B cell (primary cell): Measurements from ENCODE around the gene TEX264. TPM values are rescaled to one million over a fixed set of nuclear protein-coding genes. Genes with fewer than 3 reads are reported as not detected.

ENCODE experiments used
- ATAC-seq: fragments of 200-7000 bp; cut with Tn5 transposase; one replicate; pipeline ENCODE4 v1.10.0; 2021; ENCODE audit warnings: low read depth, mild to moderate bottlenecking, moderate number of reproducible peaks, moderate library complexity
- CTCF ChIA-PET: fragments of 350-600 bp; sonication (Branson Sonifier 250); formaldehyde crosslinking; loops from one replicate; lab custom pipeline; 2021; ENCODE audit warnings: antibody characterized with exemption, inconsistent platforms; lab: Charles Lee
- POLR2A ChIA-PET: fragments of 350-600 bp; sonication (Branson Sonifier 250); formaldehyde crosslinking; loops from one replicate; lab custom pipeline; 2021; ENCODE audit warnings: antibody characterized with exemption; lab: Charles Lee
- DNase-seq: peaks from one replicate; pipeline ENCODE4 v3.0.0; 2013
- H2AFZ ChIP-seq: 2 replicates; pipeline ENCODE4 v1.6.1; 2012; ENCODE audit warnings: mild to moderate bottlenecking, low read depth, low read length; ENCODE audit not compliant: insufficient read depth, poor library complexity, severe bottlenecking
- H3K27ac ChIP-seq, 2 donors: 1 replicate in 1 of 2; 2 replicates in 1 of 2; pipeline ENCODE4 v1.5.1; 2012 to 2013; ENCODE audit warnings: low read length in 2 of 2, mild to moderate bottlenecking in 2 of 2, moderate library complexity in 1 of 2
- H3K27me3 ChIP-seq, 4 experiments: fragments of 200-600 bp in 1 of 4; sonication (generic) in 1 of 4; replicated peaks in 1 of 4; 1 replicate in 2 of 4; 2 replicates in 2 of 4; pipeline versions ENCODE4 v1.6.1 to v1.7.0; 2013 to 2016; ENCODE audit warnings: low read length in 3 of 4, mild to moderate bottlenecking in 2 of 4, mixed read lengths in 1 of 4, moderate library complexity in 1 of 4; ENCODE audit not compliant: insufficient read depth in 4 of 4, control insufficient read depth in 3 of 4; ENCODE audit errors: control extremely low read depth in 1 of 4
- H3K36me3 ChIP-seq, 2 experiments: replicated peaks in 1 of 2; 1 replicate in 1 of 2; 2 replicates in 1 of 2; pipeline versions ENCODE4 v1.6.1 to v1.7.1; 2013; ENCODE audit warnings: low read length in 1 of 2; ENCODE audit not compliant: insufficient read depth in 2 of 2, control insufficient read depth in 1 of 2; ENCODE audit errors: control extremely low read depth in 1 of 2, extremely low read depth in 1 of 2
- H3K4me1 ChIP-seq, 2 donors: fragments of 200-600 bp in 1 of 2; sonication (generic) in 1 of 2; 1 replicate in 1 of 2; 2 replicates in 1 of 2; pipeline versions ENCODE4 v1.5.1 to v1.6.1; 2013 to 2017; ENCODE audit warnings: low read length in 2 of 2; ENCODE audit not compliant: control insufficient read depth in 2 of 2, insufficient read depth in 2 of 2
- H3K4me2 ChIP-seq: replicated peaks from 2 replicates; pipeline ENCODE3; 2012; ENCODE audit warnings: mild to moderate bottlenecking, low read depth, low read length; ENCODE audit not compliant: poor library complexity, severe bottlenecking
- H3K4me3 ChIP-seq, 5 experiments: fragments of 200-600 bp in 1 of 5; sonication (generic) in 1 of 5; 1 replicate in 3 of 5; 2 replicates in 2 of 5; pipeline versions ENCODE4 v1.5.1 to v1.7.0; 2011 to 2016; ENCODE audit warnings: low read length in 4 of 5, mild to moderate bottlenecking in 4 of 5, low read depth in 2 of 5, control low read depth in 1 of 5, moderate library complexity in 1 of 5; ENCODE audit not compliant: insufficient read depth in 1 of 5; ENCODE audit errors: control extremely low read depth in 1 of 5, extremely low read depth in 1 of 5
- H3K79me2 ChIP-seq: fragments of 200-600 bp; sonication (generic); one replicate; pipeline ENCODE4 v1.6.0; 2016; ENCODE audit warnings: low read length; ENCODE audit not compliant: control insufficient read depth, insufficient read depth
- H3K9ac ChIP-seq: fragments of 200-600 bp; sonication (generic); 2 replicates; pipeline ENCODE4 v1.6.1; 2017; ENCODE audit warnings: mild to moderate bottlenecking, low read length, moderate library complexity
- H3K9me3 ChIP-seq, 3 donors: one replicate each; pipeline versions ENCODE4 v1.6.1 to v1.7.1; 2013; ENCODE audit warnings: low read length in 2 of 3; ENCODE audit not compliant: control insufficient read depth in 2 of 3, insufficient read depth in 1 of 3; ENCODE audit errors: control extremely low read depth in 1 of 3
- H4K20me1 ChIP-seq: 2 replicates; pipeline ENCODE4 v1.6.0; 2012; ENCODE audit warnings: mild to moderate bottlenecking, low read length; ENCODE audit not compliant: insufficient read depth, control insufficient read depth, poor library complexity, severe bottlenecking
- H3K27ac Mint-ChIP-seq: one replicate; pipeline ENCODE4 v1.8.0; 2021; ENCODE audit warnings: mixed read lengths
- H3K27me3 Mint-ChIP-seq: one replicate; pipeline ENCODE4 v1.8.0; 2021; ENCODE audit warnings: mixed read lengths
- H3K4me1 Mint-ChIP-seq: one replicate; pipeline ENCODE4 v1.8.0; 2021; ENCODE audit warnings: mixed read lengths
- H3K4me3 Mint-ChIP-seq: one replicate; pipeline ENCODE4 v1.8.0; 2021; ENCODE audit warnings: mixed read lengths
- H3K9me3 Mint-ChIP-seq: one replicate; pipeline ENCODE4 v1.8.0; 2022; ENCODE audit warnings: mixed read lengths; ENCODE audit not compliant: insufficient read depth
- CTCF ChIP-seq: fragments of 200-600 bp; IDR thresholded peaks from one replicate; pipeline ENCODE4 v1.8.0; 2022; ENCODE audit warnings: antibody characterized with exemption, mild to moderate bottlenecking
- EZH2 ChIP-seq: IDR thresholded peaks from 2 replicates; pipeline ENCODE4 v1.6.1; 2012; ENCODE audit warnings: borderline replicate concordance, low read depth, mild to moderate bottlenecking, moderate library complexity, low read length; ENCODE audit not compliant: insufficient read depth, poor library complexity, severe bottlenecking
- WGBS: methylation state at CpG from one replicate; pipeline ENCODE4 v1.1.5; 2013; ENCODE audit warnings: missing lambda C conversion rate; ENCODE audit not compliant: insufficient coverage; 5-methylcytosine and 5-hydroxymethylcytosine counted together
- intact Hi-C: fragments of 100-400 bp; cut with micrococcal nuclease; formaldehyde crosslinking; loops from one replicate; pipeline ENCODE4 v1.10.0; 2022
- polyA plus RNA-seq: library from polyadenylated mRNA; depleted of rRNA; stranded (reverse); fragments of >200 nt; gene quantifications from 2 replicates; pipeline ENCODE4 v1.2.3, GENCODE V29; 2012
- total RNA-seq, 2 donors: library from RNA; stranded (reverse); fragments of 120-200 nt in 1 of 2; gene quantifications; 1 replicate in 1 of 2; 2 replicates in 1 of 2; pipeline versions ENCODE4 v1.2.3 to v1.2.4, GENCODE V29; 2013 to 2022

TEX264 gene
- total and polyA plus RNA-seq, 2 donors (not counting 1 experiment from before 2014, with no cell fraction given): 39.1 to 79.7 TPM

GRCh38 chr3:51719410-51720025, 48.5 kb downstream of the TEX264 start:
- Histone ChIP-seq H3K9ac (no peak overlapping the region), H4K20me1 (no peaks in the 10 kb centered on the region), H3K4me2 (no peak overlapping the region), H2AFZ (no peak overlapping the region), H3K36me3 (no peaks in the 10 kb centered on the region), H3K4me1 (peaks cover 9 to 11% of the 10 kb centered on the region in 2 donors), H3K27ac (no peak overlapping the region), H3K27me3 (no peaks in the 10 kb centered on the region), H3K4me3 (no peak overlapping the region), H3K9me3 (no peaks in the 10 kb centered on the region), H3K79me2 (no peaks in the 10 kb centered on the region)
- Mint-ChIP-seq H3K27me3 (peaks cover 3% of the 10 kb centered on the region), H3K27ac (no peak overlapping the region), H3K4me3 (no peak overlapping the region), H3K9me3 (no peaks in the 10 kb centered on the region), H3K4me1 (peaks cover 7% of the 10 kb centered on the region)
- ChIA-PET CTCF (interaction anchor here (0.9 kb wide), 1 partner anchor 218 kb away, joined by 3 read pairs; no protein-coding TSS in a partner anchor), POLR2A (no interaction called here)
- ATAC-seq (no peak), DNase-seq (no peak)
- 62% methylated on average over 3 of the region's 5 CpGs for WGBS
- TF ChIP-seq CTCF: no peak
- no peak for TF ChIP-seq EZH2
- intact Hi-C loops: no loop called here

DNA sequence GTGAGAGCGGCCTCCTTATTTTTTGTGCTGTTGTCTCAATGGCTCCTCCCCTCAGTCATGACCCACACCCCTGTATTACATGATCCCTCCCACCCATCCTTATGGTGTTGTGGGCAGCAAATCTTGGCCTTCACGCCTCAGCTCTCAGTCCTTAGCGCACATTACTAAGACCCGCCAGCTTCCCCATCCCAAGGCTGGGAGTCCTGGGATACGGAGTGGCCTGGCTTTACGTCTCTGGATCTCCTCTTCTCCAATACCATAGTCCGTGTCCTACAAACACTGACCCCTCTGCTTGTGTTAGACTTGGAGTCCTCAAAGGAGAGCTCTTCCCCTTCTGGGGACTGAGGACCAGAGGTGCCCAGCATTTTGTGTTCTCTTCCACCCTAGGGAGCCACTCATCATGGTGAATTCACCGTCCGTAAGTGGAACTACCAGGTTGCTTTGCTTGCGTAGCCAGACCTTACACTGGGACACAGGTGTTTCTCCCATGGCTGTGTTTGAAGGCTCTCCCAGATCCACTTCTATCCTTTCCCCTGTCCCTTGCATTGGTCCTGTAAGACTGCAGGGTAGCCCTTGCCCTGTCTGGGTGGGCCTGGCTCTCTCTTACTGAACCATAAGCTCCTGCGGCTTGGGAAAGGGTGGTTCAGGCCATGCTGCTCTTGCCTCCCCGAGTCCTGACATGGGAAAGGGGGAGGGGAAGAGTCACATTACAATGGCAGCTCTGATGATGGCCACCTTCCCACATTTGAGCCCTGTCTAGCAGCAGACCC, 49.4 kb downstream of the TEX264 start:
- no peak overlapping the region for H3K9ac ChIP-seq
- H3K4me3 Mint-ChIP-seq: no peak overlapping the region
- H3K36me3 ChIP-seq: no peaks in the 10 kb centered on the region
- WGBS: 96% methylated on average over 11 of the region's 12 CpGs
- POLR2A ChIA-PET: no interaction called here
- H3K9me3 Mint-ChIP-seq: no peaks in the 10 kb centered on the region
- peaks cover 3% of the 10 kb centered on the region for H3K27me3 Mint-ChIP-seq
- peaks cover 9 to 11% of the 10 kb centered on the region in 2 donors for H3K4me1 ChIP-seq
- ATAC-seq (no peak), DNase-seq (no peak)
- peaks cover 7% of the 10 kb centered on the region for H3K4me1 Mint-ChIP-seq
- H3K79me2 ChIP-seq: no peaks in the 10 kb centered on the region
- H3K9me3 ChIP-seq: no peaks in the 10 kb centered on the region
- no peak for TF ChIP-seq CTCF
- no peak for TF ChIP-seq EZH2
- H3K4me2 ChIP-seq: no peak overlapping the region
- no peak overlapping the region for H2AFZ ChIP-seq
- no peaks in the 10 kb centered on the region for H3K27me3 ChIP-seq
- no peak overlapping the region for H3K27ac ChIP-seq
- intact Hi-C loops: no loop called here
- no peaks in the 10 kb centered on the region for H4K20me1 ChIP-seq
- CTCF ChIA-PET: no interaction called here
- H3K27ac Mint-ChIP-seq: no peak overlapping the region
- H3K4me3 ChIP-seq: no peak overlapping the region
